Common myeloid progenitor, CD34-positive (primary cell): ENCODE measurements around the gene NAP1L4.

ENCODE experiments used
- CTCF ChIA-PET: fragments of 350-600 bp; sonication (Branson Sonifier 250); formaldehyde crosslinking; loops from one replicate; lab custom pipeline; 2021; ENCODE audit warnings: antibody characterized with exemption; lab: Charles Lee
- POLR2A ChIA-PET: fragments of 350-600 bp; sonication (Branson Sonifier 250); formaldehyde crosslinking; loops from one replicate; lab custom pipeline; 2021; ENCODE audit warnings: antibody characterized with exemption; lab: Charles Lee
- DNase-seq, 3 donors: peaks; one replicate each; pipeline versions ENCODE4 v3.0.0 to v3.0.0-alpha.2; 2013
- H3K27ac ChIP-seq, 2 experiments: 1 replicate in 1 of 2; 2 replicates in 1 of 2; pipeline ENCODE4 v1.7.0; 2013; ENCODE audit warnings: inconsistent platforms in 2 of 2, low read length in 2 of 2, mild to moderate bottlenecking in 2 of 2, low read depth in 1 of 2, moderate library complexity in 1 of 2; ENCODE audit not compliant: severe bottlenecking in 2 of 2, insufficient read depth in 1 of 2, poor library complexity in 1 of 2
- H3K27me3 ChIP-seq, 5 experiments: replicated peaks in 2 of 5; 1 replicate in 3 of 5; 2 replicates in 2 of 5; pipeline versions ENCODE4 v1.6.1 to v1.7.0; 2013; ENCODE audit warnings: low read length in 4 of 5, mild to moderate bottlenecking in 2 of 5, moderate library complexity in 2 of 5, inconsistent platforms in 1 of 5; ENCODE audit not compliant: insufficient read depth in 5 of 5, control insufficient read depth in 4 of 5
- H3K36me3 ChIP-seq, 4 experiments: 1 replicate in 2 of 4; 2 replicates in 2 of 4; pipeline versions ENCODE4 v1.6.1 to v1.7.0; 2013; ENCODE audit warnings: low read length in 3 of 4, control low read depth in 1 of 4, mild to moderate bottlenecking in 1 of 4; ENCODE audit not compliant: control insufficient read depth in 4 of 4, insufficient read depth in 4 of 4
- H3K4me1 ChIP-seq, 4 experiments: 1 replicate in 3 of 4; 2 replicates in 1 of 4; pipeline versions ENCODE4 v1.6.1 to v1.7.1; 2013; ENCODE audit warnings: low read length in 3 of 4, mild to moderate bottlenecking in 3 of 4, control low read depth in 1 of 4, inconsistent platforms in 1 of 4, moderate library complexity in 1 of 4; ENCODE audit not compliant: control insufficient read depth in 4 of 4, insufficient read depth in 4 of 4; ENCODE audit errors: control extremely low read depth in 1 of 4
- H3K4me3 ChIP-seq, 7 experiments: 1 replicate in 4 of 7; 2 replicates in 3 of 7; pipeline versions ENCODE4 v1.5.1 to v1.7.0; 2013; ENCODE audit warnings: mild to moderate bottlenecking in 7 of 7, low read length in 6 of 7, moderate library complexity in 6 of 7, inconsistent platforms in 2 of 7, low read depth in 2 of 7, control low read depth in 1 of 7; ENCODE audit not compliant: insufficient read depth in 4 of 7, control insufficient read depth in 1 of 7; ENCODE audit errors: extremely low read depth in 1 of 7
- H3K9me3 ChIP-seq, 5 experiments: 1 replicate in 4 of 5; 2 replicates in 1 of 5; pipeline versions ENCODE4 v1.6.1 to v1.7.1; 2013; ENCODE audit warnings: low read length in 4 of 5, mild to moderate bottlenecking in 2 of 5, inconsistent platforms in 1 of 5, low read depth in 1 of 5, moderate library complexity in 1 of 5; ENCODE audit not compliant: control insufficient read depth in 4 of 5, insufficient read depth in 2 of 5; ENCODE audit errors: control extremely low read depth in 1 of 5
- WGBS: methylation state at CpG from one replicate; pipeline ENCODE4 v1.1.5; 2013; ENCODE audit not compliant: insufficient coverage; 5-methylcytosine and 5-hydroxymethylcytosine counted together

The NAP1L4 gene

DNA sequence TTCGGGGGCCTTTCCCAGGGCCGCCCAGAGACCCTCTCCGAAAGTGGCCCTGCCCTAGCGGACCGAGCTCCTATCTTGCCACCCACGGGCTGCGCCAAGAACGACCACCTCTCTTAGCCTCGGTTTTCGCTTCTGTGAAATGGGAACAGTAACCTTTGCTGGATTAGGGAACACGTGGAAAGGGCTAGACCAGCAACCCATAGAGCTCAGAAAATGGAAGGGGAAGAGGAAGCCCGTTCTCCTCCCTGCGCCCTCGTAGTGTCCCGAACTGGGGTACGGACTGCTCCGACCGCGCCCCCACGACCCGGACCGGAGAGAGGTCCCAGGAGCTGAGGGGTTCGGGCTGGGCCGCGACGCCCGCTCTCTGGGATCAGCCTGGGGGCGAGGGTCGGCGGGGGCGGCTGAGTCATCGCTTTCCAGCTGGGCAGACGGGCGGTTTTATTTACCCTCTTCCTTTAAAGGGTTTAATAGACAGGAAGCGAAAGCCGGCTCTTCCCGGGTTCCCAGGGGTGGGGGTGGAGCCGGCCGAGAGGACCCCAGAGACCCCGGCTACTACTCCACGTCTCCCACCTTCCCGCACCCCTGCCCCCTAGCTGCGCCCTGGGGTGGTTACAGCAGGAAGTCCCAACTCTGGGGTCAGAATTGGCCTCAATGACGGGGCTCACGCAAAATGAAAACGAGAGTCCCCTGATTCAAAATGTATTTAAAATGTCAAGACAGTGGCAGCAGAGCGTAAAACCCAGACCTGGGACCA, 62.0 kb downstream of the NAP1L4 start:
- WGBS: 4% methylated on average over 34 of the region's 47 CpGs
- Histone ChIP-seq H3K4me1 (peaks cover 0 to 59% (median 53%) of the 10 kb centered on the region in 4 experiments), H3K27me3 (peaks cover 0 to 46% (median 15%) of the 10 kb centered on the region in 5 experiments), H3K9me3 (no peaks in the 10 kb centered on the region), H3K36me3 (no peaks in the 10 kb centered on the region), H3K27ac (no peak overlapping the region), H3K4me3 (peak overlapping the region in 6 of 7 experiments; percentile 9 to 68 (median 46))
- POLR2A ChIA-PET: interaction anchor here (0.7 to 1.4 kb wide), 2 partner anchors 12 to 397 kb away, joined by 3 to 5 read pairs; no protein-coding TSS in a partner anchor
- peak; percentile 40 to 65 (median 64) for DNase-seq
- CTCF ChIA-PET: interaction anchor here (0.6 to 8.5 kb wide), 17 partner anchors 9 to 454 kb away, joined by 3 to 103 read pairs (median 3); no protein-coding TSS in a partner anchor

DNA sequence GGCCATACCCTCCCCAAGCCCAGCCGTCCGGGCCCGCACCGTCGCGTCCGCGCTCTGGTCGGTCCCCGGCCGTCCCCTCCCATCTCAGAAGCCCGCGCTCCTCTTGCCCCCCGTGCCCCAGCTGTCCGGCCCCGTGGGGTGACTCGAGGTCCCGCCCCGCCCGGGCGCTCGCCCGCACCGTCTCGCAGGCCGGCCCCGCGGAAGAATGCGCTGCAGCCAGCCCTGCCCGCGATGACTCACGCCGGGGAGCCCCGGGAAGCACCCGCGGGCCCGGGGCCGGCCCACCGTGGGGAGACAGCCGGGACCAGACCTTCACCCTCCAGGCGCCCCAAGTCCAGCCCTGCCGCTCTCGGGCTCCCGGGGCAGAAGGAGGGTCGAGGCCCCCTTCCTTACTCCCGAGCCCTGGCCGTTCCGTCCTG, 62.6 kb downstream of the NAP1L4 start:
- 2% methylated on average over 42 of the region's 48 CpGs for WGBS
- H3K27me3 ChIP-seq: peaks cover 0 to 46% (median 15%) of the 10 kb centered on the region in 5 experiments
- CTCF ChIA-PET: interaction anchor here (0.8 to 8.5 kb wide), 14 partner anchors 9 to 396 kb away, joined by 3 to 103 read pairs (median 4); no protein-coding TSS in a partner anchor
- H3K36me3 ChIP-seq: no peaks in the 10 kb centered on the region
- POLR2A ChIA-PET: interaction anchor here (0.7 to 1.4 kb wide), 3 partner anchors 11 to 396 kb away, joined by 3 to 5 read pairs (median 3); partner anchors contain the start of gene CDKN1C
- DNase-seq: peak; percentile 42 to 79 (median 70)
- peak overlapping the region in 4 of 7 experiments; percentile 45 to 68 (median 50) for H3K4me3 ChIP-seq
- H3K4me1 ChIP-seq: peaks cover 0 to 59% (median 53%) of the 10 kb centered on the region in 4 experiments
- no peaks in the 10 kb centered on the region for H3K9me3 ChIP-seq
- no peak overlapping the region for H3K27ac ChIP-seq

DNA sequence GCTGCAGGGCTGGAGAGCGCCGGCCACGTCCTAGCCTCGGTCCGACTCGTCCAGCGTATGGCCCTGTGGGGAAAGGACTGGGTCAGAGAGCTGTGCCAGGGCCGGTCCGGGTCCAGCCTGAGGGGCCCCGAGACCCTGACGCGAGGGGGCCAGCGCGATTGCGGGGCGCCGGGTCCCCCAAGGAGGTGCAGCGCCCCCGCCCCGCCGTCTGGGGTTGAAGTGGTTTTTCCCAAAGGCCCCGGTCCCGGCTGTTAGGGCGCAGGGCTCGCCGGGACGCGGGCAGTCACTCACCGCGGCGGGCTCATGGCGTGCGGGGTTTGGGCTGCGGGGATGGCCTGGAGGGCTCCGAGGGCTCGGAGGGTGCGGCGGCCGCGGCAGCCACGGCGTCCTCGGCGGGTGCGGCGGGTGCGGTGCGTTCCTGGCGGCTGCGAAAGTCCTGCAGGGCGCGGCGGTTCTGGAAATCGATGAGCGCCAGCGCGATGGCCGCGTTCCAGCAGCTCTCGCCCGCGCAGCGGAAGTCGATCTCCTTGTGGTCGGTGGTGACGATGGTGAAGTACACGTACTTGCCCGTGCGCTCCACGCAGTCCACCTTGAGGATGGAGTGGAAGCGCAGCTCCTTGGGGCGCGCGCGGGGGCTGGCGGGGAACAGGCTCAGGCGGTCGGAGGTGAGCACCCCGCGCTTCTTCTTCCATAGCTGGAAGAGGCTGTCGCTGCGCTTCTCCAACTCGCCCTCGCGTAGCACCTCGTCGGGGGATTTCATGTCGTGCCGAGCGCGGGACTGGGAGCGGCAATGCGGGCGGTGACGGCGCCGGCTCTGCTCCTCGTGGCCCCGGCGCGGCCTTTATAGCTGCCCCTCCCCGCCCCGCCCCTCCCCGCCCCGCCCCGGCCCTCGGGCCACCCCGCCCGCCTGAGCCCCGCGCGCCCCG, 63.3 kb downstream of the NAP1L4 start, which contains the start of gene PHLDA2:
TSS of gene PHLDA2 (minus strand) at position 816 of the 926 bp plus-strand sequence. CDS start at position 760, 56 bp downstream.
- Histone ChIP-seq H3K27me3 (peaks cover 0 to 46% (median 15%) of the 10 kb centered on the region in 5 experiments), H3K36me3 (no peaks in the 10 kb centered on the region), H3K27ac (no peak within 1 kb of the TSS), H3K9me3 (no peaks in the 10 kb centered on the region), H3K4me1 (peaks cover 0 to 56% (median 51%) of the 10 kb centered on the region in 4 experiments), H3K4me3 (peak within 1 kb of the TSS in 6 of 7 experiments; percentile 19 to 68 (median 52))
- CTCF ChIA-PET: interaction anchor here (1.0 to 8.5 kb wide), 9 partner anchors 8 to 395 kb away, joined by 3 to 103 read pairs (median 5); a partner anchor contains a TSS
- POLR2A ChIA-PET: interaction anchor here (1.0 to 1.4 kb wide), 2 partner anchors 44 to 396 kb away, joined by 3 to 5 read pairs; partner anchors contain the start of gene CDKN1C
- DNase-seq: peak; percentile 77 to 86 (median 81)
- WGBS: under 1% methylated on average over 67 of the region's 113 CpGs

DNA sequence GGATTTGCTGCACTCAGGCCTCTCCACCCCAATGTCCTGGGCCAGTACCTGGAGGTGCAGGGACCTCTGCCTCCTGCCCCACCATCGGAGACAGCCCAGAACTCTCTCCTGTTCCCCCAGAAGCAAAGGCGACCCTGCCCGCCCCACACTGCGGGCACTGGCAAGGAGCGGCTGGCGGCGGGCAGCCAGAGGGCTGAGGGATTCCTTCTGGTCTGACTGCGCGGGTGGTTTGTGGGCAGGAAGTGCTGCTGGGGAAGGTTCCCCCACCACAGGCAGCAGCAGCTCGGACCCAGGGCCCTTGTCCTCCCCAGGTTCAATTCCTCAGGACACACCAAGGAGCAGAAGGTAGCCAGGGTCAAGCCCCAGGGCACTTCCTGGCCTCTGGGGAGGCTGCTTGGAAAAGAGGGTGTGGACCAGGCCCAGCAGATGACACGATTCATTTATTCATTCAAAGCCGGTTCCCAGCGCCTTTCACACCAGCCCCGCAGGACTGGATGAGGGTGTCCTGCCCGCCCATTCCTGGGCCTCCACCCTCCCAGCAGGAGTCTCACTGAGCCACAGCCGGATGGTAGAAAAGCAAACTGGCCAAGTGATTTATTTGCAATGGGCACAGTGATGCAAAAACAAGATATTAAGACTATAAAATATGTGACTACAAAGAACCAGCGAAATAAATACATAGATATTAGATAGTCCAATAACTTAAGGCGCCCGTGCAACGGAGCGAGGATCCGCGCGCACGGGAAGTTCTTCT, 64.1 kb downstream of the NAP1L4 start:
- WGBS: under 1% methylated on average over 15 of the region's 25 CpGs
- Histone ChIP-seq H3K27ac (no peak overlapping the region), H3K27me3 (peaks cover 0 to 46% (median 15%) of the 10 kb centered on the region in 5 experiments), H3K4me1 (peaks cover 0 to 48% (median 43%) of the 10 kb centered on the region in 4 experiments), H3K36me3 (no peaks in the 10 kb centered on the region), H3K9me3 (no peaks in the 10 kb centered on the region), H3K4me3 (peak overlapping the region in 5 of 7 experiments; percentile 19 to 67 (median 54))
- POLR2A ChIA-PET: interaction anchor here (1.4 kb wide), 1 partner anchor 395 kb away, joined by 5 read pairs; no protein-coding TSS in a partner anchor
- CTCF ChIA-PET: interaction anchor here (0.8 to 8.5 kb wide), 7 partner anchors 9 to 394 kb away, joined by 3 to 103 read pairs (median 11); a partner anchor contains a TSS
- DNase-seq: peak in 2 of 3 donors; percentile 44 to 45

DNA sequence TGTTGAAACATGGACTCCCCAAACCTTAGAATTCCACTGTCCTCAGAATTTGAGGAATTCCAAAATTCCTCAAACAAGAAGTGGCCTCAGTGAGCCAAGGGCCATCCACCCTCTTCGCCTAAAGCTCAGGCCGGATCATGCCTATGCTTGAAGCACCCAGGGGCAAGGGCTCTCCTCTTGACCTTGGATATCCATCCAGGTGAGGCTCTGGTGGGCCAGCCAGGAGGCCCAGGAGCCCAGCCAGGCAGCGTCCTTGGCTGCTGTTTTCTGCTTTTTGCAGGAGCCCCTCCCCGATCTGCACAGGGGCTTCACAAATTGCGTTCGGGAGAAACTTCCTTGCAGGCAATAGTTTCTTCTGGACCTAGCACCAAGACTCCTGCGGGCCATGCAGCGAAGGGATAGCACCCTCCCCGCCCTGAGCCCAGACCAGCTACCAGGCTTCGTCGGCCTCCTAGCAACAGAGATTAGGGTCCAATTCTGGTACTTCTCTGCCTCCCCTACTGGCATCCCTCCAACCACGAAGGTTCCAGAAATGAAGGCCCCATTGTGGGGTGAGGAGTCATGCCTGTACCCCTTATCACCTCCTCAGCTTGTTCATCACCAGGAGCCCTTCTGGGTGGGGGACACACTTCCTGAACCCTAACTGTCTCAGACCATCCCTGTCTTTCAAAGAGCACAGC, 64.9 kb downstream of the NAP1L4 start:
- H3K27me3 ChIP-seq: peaks cover 0 to 46% (median 15%) of the 10 kb centered on the region in 5 experiments
- POLR2A ChIA-PET: no interaction called here

More for the DNA sequence above, 64.9 kb downstream of the NAP1L4 start:
- Histone ChIP-seq H3K36me3 (no peaks in the 10 kb centered on the region), H3K27ac (no peak overlapping the region), H3K4me3 (no peak overlapping the region), H3K9me3 (no peaks in the 10 kb centered on the region), H3K4me1 (peaks cover 0 to 40% (median 36%) of the 10 kb centered on the region in 4 experiments)
- DNase-seq: no peak
- CTCF ChIA-PET: interaction anchor here (0.8 to 8.5 kb wide), 7 partner anchors 8 to 394 kb away, joined by 3 to 103 read pairs (median 11); a partner anchor contains a TSS
- 93% methylated on average over 9 of the region's 12 CpGs for WGBS
